ENCODE measurements around the gene CERS4. TPM values are rescaled to one million over a fixed set of nuclear protein-coding genes. Genes with fewer than 3 reads are reported as not detected.
A peak's percentile ranks its signal among the peaks of the same experiment; 100 is the strongest.

CERS4 gene
- total RNA-seq, 1 donor from 2014 or later = 81.5 TPM

DNA sequence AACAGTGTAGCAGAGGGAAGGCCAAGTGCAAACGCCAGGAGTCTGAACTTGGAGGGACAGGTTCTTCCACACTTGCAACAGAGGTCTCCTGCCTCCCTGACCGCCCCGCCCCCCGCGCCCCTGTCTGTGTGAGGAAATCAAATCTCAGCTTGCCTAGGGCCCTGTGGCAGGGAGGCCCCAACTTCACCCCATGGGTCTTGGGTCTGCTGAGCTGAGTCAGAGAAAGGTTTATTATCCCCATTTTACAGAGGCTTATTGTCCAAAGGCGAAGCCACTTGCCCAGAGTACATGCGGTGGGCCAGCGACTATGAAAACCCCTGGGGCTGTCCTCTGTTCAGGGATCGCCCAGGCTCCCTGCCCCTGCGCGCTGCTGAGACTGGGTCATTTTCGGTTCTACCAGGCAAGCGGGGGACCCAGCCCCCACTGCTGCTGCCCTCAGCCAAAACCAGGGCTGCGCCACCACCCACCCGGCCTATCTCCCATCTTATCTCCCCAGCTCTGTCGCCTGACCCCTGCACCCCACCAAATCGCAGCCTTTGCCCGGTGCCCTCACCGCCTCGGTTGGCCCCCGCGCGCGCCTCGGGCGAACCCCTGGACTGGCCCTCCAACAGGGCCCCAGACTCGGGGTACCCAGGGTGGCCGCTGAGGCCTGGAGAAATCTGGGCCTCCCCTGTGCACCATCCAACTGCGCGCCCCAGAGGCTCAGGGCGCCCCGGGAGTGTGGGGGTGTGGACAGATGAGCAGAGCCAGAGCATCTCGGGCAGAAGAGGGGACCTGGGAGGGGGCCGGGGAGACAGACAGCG lies 850 bp upstream of the CERS4 start:
- Histone ChIP-seq H3K27me3 (no peaks in the 10 kb centered on the region), H3K9me3 (no peaks in the 10 kb centered on the region), H3K36me3 (no peaks in the 10 kb centered on the region), H3K4me3 (peak overlapping the region; percentile 85 to 94), H3K27ac (peak overlapping the region; percentile 91), H3K4me1 (peaks cover 32% of the 10 kb centered on the region)
- TF ChIP-seq POLR2AphosphoS5 (IDR thresholded peaks at IDR 0.05; ENCODE audit: insufficient read depth in 1 of 2, low read depth in 1 of 2) (peak in 1 of 2 donors; percentile 42), CTCF (IDR thresholded peaks at IDR 0.05) (no peak), POLR2A (IDR thresholded peaks at IDR 0.05) (no peak)
- DNase-seq (ENCODE audit: extremely low spot score in 2 of 2) = no peak
- intact Hi-C loops (cut with DNase I) = no loop called here

GRCh38 chr19:8209462-8210378 lies 550 bp downstream of the CERS4 start:
- H3K4me1 ChIP-seq = peaks cover 38% of the 10 kb centered on the region

GRCh38 chr19:8210421-8211101 lies 1.4 kb downstream of the CERS4 start:
- DNase-seq (ENCODE audit: extremely low spot score in 2 of 2) = no peak
- intact Hi-C loops (cut with DNase I) = no loop called here
- H3K36me3 ChIP-seq = peaks cover 0 to 7% of the 10 kb centered on the region in 2 donors
- H3K27ac ChIP-seq = peak overlapping the region; percentile 91
- H3K9me3 ChIP-seq = no peaks in the 10 kb centered on the region
- no peak for TF ChIP-seq CTCF (IDR thresholded peaks at IDR 0.05)
- TF ChIP-seq POLR2AphosphoS5 (IDR thresholded peaks at IDR 0.05; ENCODE audit: insufficient read depth in 1 of 2, low read depth in 1 of 2) = no peak
- no peak for TF ChIP-seq POLR2A (IDR thresholded peaks at IDR 0.05)
- peaks cover 41% of the 10 kb centered on the region for H3K4me1 ChIP-seq
- peak overlapping the region; percentile 85 to 94 for H3K4me3 ChIP-seq
- H3K27me3 ChIP-seq = no peaks in the 10 kb centered on the region

More at GRCh38 chr19:8209462-8210378, 550 bp downstream of the CERS4 start:
- no peak for DNase-seq (ENCODE audit: extremely low spot score in 2 of 2)
- H3K4me3 ChIP-seq = peak overlapping the region; percentile 85 to 94
- H3K36me3 ChIP-seq = peaks cover 0 to 7% of the 10 kb centered on the region in 2 donors
- H3K9me3 ChIP-seq = no peaks in the 10 kb centered on the region
- peak in 1 of 2 donors; percentile 65 for TF ChIP-seq POLR2AphosphoS5 (IDR thresholded peaks at IDR 0.05; ENCODE audit: insufficient read depth in 1 of 2, low read depth in 1 of 2)
- no peak for TF ChIP-seq CTCF (IDR thresholded peaks at IDR 0.05)
- TF ChIP-seq POLR2A (IDR thresholded peaks at IDR 0.05) = no peak
- H3K27me3 ChIP-seq = no peaks in the 10 kb centered on the region
- intact Hi-C loops (cut with DNase I) = no loop called here
- peak overlapping the region; percentile 91 for H3K27ac ChIP-seq

DNA sequence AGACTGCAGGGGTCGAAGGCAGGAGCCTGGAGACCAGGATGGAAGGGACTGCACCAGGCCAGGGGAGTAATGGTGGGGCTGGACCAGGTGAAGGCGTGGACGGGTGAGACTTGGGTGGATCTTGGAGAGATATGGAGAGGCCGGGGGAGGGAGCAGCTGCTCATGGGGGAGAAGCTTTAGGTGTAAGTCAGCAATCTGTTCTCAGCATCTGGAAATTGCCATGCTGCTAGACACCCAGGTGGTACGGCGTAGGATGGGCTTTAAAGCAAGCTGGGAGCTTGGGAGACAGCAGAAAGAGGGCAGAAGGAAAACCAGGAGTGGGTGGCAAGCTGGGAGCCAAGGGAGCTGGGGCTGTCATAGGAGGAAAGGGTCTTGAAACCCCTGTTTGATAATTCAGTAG lies 3.0 kb downstream of the CERS4 start:
- peaks cover 41% of the 10 kb centered on the region for H3K4me1 ChIP-seq
- H3K9me3 ChIP-seq = no peaks in the 10 kb centered on the region

More for the DNA sequence above, 3.0 kb downstream of the CERS4 start:
- no peak for TF ChIP-seq CTCF (IDR thresholded peaks at IDR 0.05)
- no peak for TF ChIP-seq POLR2A (IDR thresholded peaks at IDR 0.05)
- H3K4me3 ChIP-seq = no peak overlapping the region
- no peak overlapping the region for H3K27ac ChIP-seq
- H3K36me3 ChIP-seq = peaks cover 0 to 7% of the 10 kb centered on the region in 2 donors
- no peak for DNase-seq (ENCODE audit: extremely low spot score in 2 of 2)
- intact Hi-C loops (cut with DNase I) = no loop called here
- H3K27me3 ChIP-seq = no peaks in the 10 kb centered on the region

All from vagina (tissue), 2 donors.